LoVo (cell line): ENCODE measurements around the gene MPV17.
"Not testable (repeated sequence)": the region's sequence is repeated elsewhere in the genome, so short reads cannot be mapped to it uniquely, and the experiment has no call there.

Experiments used
- DNase-seq: peaks from one replicate; pipeline ENCODE4 v3.0.0-alpha.2; 2016; ENCODE audit warnings: low spot score

MPV17 gene

DNA sequence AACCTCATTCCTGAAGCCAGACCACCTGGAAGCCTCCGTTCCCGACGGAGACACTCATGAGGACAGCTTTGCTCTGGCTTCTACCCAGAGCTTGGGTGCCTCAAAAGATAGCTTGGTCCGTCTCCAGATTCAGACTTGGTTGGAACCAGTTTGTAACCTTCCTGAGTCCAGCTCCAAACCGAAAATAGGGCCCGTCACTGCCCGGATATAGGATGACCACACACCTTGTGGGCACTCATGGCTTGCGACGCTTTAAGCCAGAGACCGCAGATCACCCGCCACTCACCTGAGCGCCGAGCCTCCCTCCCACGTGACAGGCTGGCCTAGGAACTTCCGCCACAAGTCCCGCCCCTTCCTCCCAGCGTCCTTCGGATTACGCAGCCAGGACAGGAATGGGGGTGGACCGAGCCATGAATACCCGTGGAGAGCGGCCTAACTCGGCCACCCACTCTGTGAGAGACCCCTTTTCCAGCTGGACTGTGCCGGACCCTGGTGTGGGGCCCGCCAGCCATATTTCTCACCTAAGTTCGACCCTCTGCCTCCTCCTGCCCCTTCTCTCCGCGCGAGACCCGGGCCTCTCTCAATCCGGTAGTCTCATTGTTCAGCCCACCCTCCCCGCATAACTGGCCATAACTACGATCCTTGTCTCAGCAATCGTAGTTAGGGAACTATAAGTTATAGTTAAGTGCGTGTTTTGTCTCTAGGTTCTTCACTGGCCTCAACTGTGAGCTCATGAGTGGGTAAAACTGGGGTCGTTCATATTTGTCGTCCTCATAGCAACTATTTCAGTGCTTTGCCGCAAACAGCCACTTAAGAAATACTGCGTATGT is at the start of gene MPV17:
Gene MPV17 (minus strand): TSS at position 332 of the 830 bp plus-strand sequence. CDS start 580 bp downstream, outside the sequence.
- peak; percentile 94 for DNase-seq

DNA sequence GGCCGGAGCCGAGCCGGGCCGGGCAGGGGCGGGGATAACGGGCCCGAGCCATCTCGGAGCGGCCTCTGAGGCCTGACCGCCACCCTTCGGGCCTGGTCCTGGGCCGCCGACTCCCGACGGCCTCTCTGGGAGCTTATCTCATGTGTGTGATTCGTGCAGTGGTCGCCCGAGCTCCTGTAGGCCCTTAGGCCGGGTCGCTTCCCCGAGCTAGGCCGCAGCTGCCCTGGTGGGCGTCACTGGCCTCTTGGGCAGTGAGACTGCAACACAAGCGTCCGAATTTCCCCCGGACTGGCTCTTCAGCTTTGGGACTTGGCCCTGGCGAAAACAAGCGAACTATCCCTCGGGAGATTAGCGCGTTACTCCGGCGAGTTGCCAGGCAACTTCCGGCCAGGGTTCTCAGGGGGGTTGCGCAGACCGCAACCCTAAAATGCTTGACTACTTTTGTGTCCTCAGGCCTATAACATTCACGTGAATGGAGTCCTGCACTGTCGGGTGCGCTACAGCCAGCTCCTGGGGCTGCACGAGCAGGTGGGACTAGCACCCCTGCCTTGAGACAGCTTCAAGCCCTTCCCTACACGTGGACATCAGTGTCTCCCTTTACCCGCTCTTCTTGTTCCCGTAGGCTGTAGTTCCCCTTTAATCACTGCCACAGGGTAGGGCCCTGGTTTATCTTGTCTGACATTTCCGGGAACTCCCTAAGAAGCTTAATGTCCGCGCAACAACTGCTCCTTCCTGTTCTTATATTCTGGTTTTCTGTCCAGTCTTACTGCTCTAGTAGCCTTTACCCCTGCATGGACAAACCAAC is 48.1 kb upstream of the MPV17 start:
- DNase-seq = peak; percentile 25

- peak; percentile 99 for DNase-seq
Observed at GRCh38 chr2:27370026-27370815, 47.3 kb upstream of the MPV17 start, which contains the start of the genes EIF2B4 and SNX17. TSS of gene EIF2B4 (minus strand) at chr2:27370338. CDS start at chr2:27370314, 24 bp downstream. TSS of gene SNX17 (plus strand) at chr2:27370616. CDS start at chr2:27370744, 128 bp downstream.

GRCh38 chr2:27369471-27370025 is 46.7 kb upstream of the MPV17 start:
- DNase-seq = peak; percentile 38

DNA sequence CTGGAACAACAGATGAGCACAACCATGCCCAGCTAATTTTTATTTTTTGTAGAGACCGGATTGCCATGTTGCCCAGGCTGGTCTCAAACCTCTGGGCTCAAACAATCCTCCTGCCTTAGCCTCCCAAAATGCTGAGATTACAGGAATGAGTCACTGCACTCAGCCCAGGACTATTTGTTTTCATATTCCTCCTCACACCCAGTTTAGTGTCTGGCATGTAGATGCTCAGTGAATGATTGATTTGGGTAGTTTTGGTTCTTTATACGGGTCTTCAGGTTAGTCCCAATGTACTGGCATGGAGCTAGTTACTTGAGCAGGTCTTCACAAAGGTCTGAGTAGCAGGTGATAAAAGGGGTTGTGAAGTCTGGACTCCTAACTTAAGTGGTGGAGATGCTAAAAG is 41.0 kb upstream of the MPV17 start:
- no peak for DNase-seq

- DNase-seq = no peak
Observed at GRCh38 chr2:27362678-27363420, 40.0 kb upstream of the MPV17 start.

DNA sequence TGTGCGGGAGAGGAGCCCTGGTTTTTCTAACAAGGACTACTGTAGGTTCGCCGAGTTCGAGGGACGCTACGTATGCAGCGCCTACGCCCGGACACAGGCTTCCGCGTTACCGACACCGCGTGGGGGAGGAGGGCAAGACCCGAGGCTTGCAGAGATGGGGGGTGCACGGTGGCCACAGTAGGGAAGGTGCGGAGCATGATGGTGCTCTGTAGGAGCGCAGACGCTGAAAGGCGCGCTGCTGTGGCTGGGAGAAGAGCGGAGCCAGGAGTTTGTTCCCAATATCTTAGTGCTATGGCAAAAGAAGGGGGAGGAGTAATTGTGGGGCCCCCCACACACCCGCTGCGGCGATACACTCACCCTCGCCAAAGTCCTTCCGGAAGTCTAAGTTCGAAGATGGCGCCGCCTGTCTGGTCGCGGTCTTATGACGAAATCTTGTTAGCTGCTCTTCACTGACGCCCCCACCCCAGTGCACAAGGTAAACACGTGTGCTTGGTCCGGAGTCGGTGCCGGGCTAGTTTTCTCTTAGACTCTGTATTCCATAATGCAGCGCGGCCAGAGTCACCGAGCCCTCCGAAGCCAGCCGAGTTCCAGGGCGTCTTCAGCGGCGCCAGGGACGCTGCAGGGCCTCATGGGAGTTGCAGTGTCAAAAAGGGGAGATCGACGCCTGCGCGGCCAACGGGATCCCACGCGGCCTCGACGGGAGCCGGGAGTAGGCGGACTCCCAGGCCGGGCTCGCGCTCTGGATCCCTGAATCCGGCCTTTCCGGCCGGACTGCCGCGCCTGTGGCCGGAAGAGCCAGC is 33.7 kb upstream of the MPV17 start, which contains the start of gene GTF3C2:
Gene GTF3C2 (minus strand): TSS at position 383 of the 800 bp plus-strand sequence. CDS start 13,210 bp downstream, outside the sequence.
- DNase-seq = peak; percentile 96

DNA sequence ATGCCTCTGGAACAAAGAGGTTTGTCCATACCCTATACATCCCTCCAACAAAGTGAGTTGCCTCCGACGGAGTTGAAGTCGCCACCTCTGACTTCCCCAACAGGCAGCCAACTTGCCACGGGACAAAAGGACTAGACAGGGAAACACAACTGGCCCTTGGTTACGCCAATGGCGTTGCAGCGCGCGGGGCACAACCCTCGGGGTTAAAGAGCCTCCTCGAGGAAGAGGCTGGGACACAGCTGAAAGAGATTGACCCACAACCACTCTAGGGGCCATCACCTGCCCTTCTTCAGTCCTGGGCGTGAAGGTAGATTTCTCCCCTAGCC is 33.1 kb upstream of the MPV17 start:
- DNase-seq = peak; percentile 78

GRCh38 chr2:27354597-27354927 is 31.7 kb upstream of the MPV17 start:
- no peak for DNase-seq

DNA sequence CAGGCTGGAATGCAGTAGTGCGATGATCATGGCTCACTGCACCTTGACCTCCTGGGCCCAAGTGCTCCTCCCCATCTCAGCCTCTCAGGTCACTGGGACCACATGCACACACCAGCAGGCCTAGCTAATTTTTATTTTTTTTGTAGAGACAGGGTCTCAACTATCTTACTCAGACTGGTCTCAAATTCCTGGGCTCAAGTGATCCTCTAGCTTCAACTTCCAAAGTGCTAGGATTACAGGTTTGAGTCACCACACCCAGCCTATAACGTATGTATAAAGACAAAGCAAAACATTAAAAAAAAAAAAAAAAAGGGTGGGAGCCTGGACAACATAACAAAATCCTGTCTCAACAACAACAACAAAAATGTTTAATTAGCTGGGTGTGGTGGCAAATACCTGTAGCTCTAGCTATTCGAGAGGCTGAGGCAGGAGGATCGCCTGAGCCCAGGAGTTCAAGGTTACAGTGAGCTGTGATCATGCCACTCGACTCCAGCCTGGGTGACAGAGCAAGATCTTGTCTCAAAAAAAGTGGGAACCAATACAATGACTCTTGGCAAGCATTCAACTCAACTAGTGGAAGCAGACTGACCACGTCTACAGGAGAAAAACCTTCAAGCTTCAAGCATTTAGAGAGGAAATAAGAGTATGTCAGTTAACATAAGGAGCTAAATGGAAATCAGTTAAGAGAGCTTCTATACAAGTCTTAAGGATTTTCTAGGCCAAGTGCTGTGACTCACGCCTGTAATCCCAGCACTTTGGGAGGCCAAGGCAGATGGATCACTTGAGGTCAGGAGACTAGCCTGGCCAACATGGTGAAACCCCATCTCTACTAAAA is 31.1 kb upstream of the MPV17 start:
- DNase-seq = no peak

- DNase-seq = not testable (repeated sequence)
Observed at GRCh38 chr2:27353386-27353761, 30.5 kb upstream of the MPV17 start.

DNA sequence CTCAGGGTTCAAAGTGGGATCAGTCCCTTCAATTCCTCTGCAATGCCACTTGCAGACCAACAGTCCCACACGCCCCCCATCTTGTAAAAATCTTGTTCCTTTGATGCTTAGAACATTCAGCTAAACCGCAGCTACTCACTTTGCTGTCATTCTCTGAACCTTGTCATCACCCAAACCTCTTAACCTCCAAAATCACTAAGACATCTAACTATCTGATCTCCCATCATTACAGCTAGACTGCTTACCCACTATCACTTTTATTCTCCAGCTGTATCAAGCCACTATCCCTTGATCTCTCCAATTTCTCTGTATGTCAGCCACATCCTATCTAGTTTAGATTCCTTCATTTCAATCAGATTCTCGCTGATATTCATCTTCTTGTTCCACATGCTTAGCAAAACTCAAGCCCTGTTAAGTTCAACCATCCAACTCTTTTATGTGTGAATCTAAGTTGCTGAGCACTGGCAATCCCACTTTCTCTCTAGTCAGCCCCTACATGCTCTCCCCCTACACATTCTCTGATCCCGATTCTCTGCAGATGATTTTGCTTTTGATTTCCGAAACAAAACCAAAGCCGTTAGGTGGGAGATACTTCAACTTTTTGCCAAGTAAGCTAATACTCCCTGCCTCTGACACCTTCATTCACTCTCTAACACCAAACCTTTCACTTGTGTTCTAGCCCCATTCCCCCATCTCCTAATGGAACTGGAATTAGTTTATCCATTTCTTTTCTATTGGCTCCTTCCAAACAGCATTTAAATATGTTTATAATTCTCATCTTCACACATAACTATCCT is 29.1 kb upstream of the MPV17 start:
- DNase-seq = no peak

- DNase-seq = no peak
Observed at GRCh38 chr2:27350106-27350693, 27.3 kb upstream of the MPV17 start.

DNA sequence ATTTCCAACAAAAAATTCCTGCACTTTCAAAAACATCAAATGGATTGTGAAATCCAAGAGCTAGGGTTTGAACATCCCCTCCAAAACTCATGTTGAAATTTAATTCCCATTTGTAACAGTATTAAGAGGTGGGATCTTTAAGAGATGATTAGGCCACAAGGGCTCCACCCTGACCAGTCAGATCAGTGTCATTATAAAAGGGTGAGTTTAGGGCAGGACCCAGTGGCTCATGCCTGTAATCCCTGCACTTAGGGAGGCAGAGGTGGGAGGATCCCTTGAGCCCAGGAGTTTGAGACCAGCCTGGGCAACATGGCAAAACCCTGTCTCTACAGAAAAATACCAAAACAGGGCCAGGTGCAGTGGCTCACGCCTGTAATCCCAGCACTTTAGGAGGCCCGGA is 24.7 kb upstream of the MPV17 start:
- DNase-seq = no peak

- DNase-seq = no peak
Observed at GRCh38 chr2:27336173-27336572, 13.3 kb upstream of the MPV17 start.

DNA sequence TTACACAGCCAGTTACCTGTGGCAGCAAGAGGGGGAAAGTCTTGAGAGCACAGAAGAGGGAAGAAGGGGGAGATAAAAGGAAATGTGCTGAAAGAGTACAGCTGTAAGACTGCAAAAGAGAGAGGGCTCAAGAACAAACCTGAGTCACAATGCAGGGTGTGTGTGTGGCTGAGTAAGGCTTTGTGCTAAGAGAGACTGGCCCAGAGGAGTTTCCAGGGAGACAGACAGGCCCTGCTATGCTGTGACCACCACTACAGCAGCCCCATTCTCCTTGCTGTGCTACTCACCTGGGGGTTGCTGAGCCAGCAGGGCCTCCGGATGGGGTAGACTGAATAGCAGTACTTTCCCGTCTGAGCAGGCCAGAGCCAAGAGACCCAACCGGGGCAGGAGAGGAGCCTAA is 12.4 kb upstream of the MPV17 start:
- no peak for DNase-seq

DNA sequence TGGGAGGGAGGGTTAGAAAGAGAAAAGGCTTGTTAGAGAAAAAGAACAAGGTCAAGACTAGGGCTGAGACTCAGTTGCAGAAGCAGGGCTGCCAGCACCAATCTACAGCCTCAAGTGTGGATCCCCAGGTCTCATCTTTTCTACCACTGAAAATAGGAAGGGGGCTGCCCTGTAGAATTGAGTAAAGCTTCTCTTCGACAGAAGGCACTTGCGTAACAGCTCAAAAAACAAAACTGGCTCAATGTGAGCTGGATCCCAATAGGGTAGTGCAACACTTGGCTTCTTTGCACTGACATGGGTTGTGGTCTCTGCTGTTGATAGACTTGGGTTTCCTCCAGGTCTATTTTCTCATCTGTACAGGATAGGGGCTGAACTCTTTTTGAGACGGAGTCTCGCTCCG is 1.8 kb upstream of the MPV17 start:
- DNase-seq = no peak

- DNase-seq = peak; percentile 37
Observed at GRCh38 chr2:27323596-27324285, 844 bp upstream of the MPV17 start.
